K562 (cell line): ENCODE results near the gene CLCN4. TPM values are rescaled to one million over a fixed set of nuclear protein-coding genes. Genes with fewer than 3 reads are reported as not detected.

Experiments
- ATAC-seq: fragments of 200-7000 bp; cut with Tn5 transposase; 3 replicates; pipeline ENCODE4 v1.9.1; 2020; ENCODE audit warnings: moderate library complexity
- BruUV-seq: library from RNA; stranded (reverse); fragments of 400-500 nt; replicated peaks from 2 replicates; lab custom pipeline; 2021; lab: Mats Ljungman, UMichigan
- CTCF ChIA-PET: fragments of 300-600 bp; formaldehyde crosslinking; extraction: SDS; loops from one replicate; lab custom pipeline; 2021; ENCODE audit warnings: low intra/inter-chr PET ratio; lab: Yijun Ruan, JAX
- POLR2A ChIA-PET: fragments of 300-600, 350-650 bp; sonication (Branson Sonifier 250); formaldehyde crosslinking; extraction: SDS; loops from one replicate; lab custom pipeline; 2021; ENCODE audit warnings: antibody characterized with exemption, inconsistent platforms; lab: Yijun Ruan, JAX
- DNase-seq, 4 experiments: peaks; one replicate each; pipeline versions ENCODE4 v3.0.0 to v3.0.0-alpha.2; 2011 to 2018; ENCODE audit warnings: low spot score in 3 of 4, mixed read lengths in 3 of 4; ENCODE audit errors: extremely low read depth in 1 of 4
- FAIRE-seq: peaks from 2 replicates; lab custom pipeline; 2011; peaks lifted over from hg19 to GRCh38; lab: Jason Lieb, UNC
- H2AFZ ChIP-seq: 2 replicates; pipeline ENCODE4 v1.6.0; 2011; ENCODE audit warnings: low read depth, low read length, control low read depth, inconsistent platforms
- H3K27ac ChIP-seq: fragments of 200-600 bp; 3 replicates; pipeline ENCODE4 v1.8.0; 2011; ENCODE audit warnings: low read depth, mild to moderate bottlenecking, control low read depth, inconsistent platforms, low read length, moderate library complexity, mixed read lengths; ENCODE audit errors: extremely low read depth
- H3K27me3 ChIP-seq, 2 experiments: fragments of 300-600 bp in 1 of 2; 2 replicates in 1 of 2; 3 replicates in 1 of 2; pipeline versions ENCODE4 v1.6.0 to v1.8.0; 2011; ENCODE audit warnings: inconsistent platforms in 2 of 2, low read length in 2 of 2, mild to moderate bottlenecking in 1 of 2, mixed read lengths in 1 of 2, moderate library complexity in 1 of 2; ENCODE audit not compliant: control insufficient read depth in 2 of 2, insufficient read depth in 2 of 2
- H3K36me3 ChIP-seq: fragments of 300-600 bp; 3 replicates; pipeline ENCODE4 v1.8.0; 2011; ENCODE audit warnings: mild to moderate bottlenecking, low read length, inconsistent platforms; ENCODE audit not compliant: control insufficient read depth, insufficient read depth
- H3K4me1 ChIP-seq, 2 experiments: fragments of 200-600 bp in 1 of 2; replicated peaks in 1 of 2; 2 replicates in 1 of 2; 3 replicates in 1 of 2; pipeline versions ENCODE4 v1.5.1 to v1.8.0; 2011; ENCODE audit warnings: inconsistent platforms in 2 of 2, low read length in 2 of 2, mild to moderate bottlenecking in 1 of 2, mixed read lengths in 1 of 2, moderate library complexity in 1 of 2; ENCODE audit not compliant: control insufficient read depth in 2 of 2, insufficient read depth in 2 of 2
- H3K4me2 ChIP-seq: 2 replicates; pipeline ENCODE4 v1.6.1; 2011; ENCODE audit warnings: low read length, control low read depth, inconsistent platforms, mixed read lengths; ENCODE audit not compliant: insufficient read depth
- H3K4me3 ChIP-seq: fragments of 200-600 bp; sonication (generic), shearing (Covaris generic); 2 replicates; pipeline ENCODE4 v1.5.1; 2016; ENCODE audit warnings: control low read depth, inconsistent platforms
- H3K79me2 ChIP-seq: fragments of 200-600 bp; 3 replicates; pipeline ENCODE4 v1.8.0; 2011; ENCODE audit warnings: low read length, inconsistent platforms; ENCODE audit not compliant: control insufficient read depth, insufficient read depth
- H3K9ac ChIP-seq, 2 experiments: 2 replicates each; pipeline versions ENCODE4 v1.6.0 to v1.6.1; 2011; ENCODE audit warnings: low read depth in 2 of 2, low read length in 2 of 2, control low read depth in 1 of 2, inconsistent platforms in 1 of 2, mild to moderate bottlenecking in 1 of 2, mixed read lengths in 1 of 2; ENCODE audit not compliant: insufficient read depth in 1 of 2
- H3K9me1 ChIP-seq: one replicate; pipeline ENCODE4 v1.6.0; 2011; ENCODE audit warnings: inconsistent platforms, mild to moderate bottlenecking, low read length, moderate library complexity; ENCODE audit not compliant: control insufficient read depth, insufficient read depth
- H3K9me3 ChIP-seq: replicated peaks from 2 replicates; pipeline ENCODE4 v1.5.1; 2011; ENCODE audit warnings: low read depth, low read length, inconsistent platforms; ENCODE audit not compliant: control insufficient read depth, insufficient read depth
- H4K20me1 ChIP-seq: replicated peaks from 2 replicates; pipeline ENCODE4 v1.6.1; 2011; ENCODE audit warnings: low read length, inconsistent platforms, mixed read lengths; ENCODE audit not compliant: control insufficient read depth, insufficient read depth
- IRF2 ChIP-seq: sonication (generic); formaldehyde crosslinking; IDR thresholded peaks from 2 replicates; pipeline ENCODE4 v1.8.1; 2022; ENCODE audit warnings: mild to moderate bottlenecking, missing genetic modification reagents
- KLF1 ChIP-seq: fragments of 450-650 bp; IDR thresholded peaks from 2 replicates; pipeline ENCODE4 v1.6.1; 2016; ENCODE audit warnings: missing genetic modification characterization, missing compliant biosample characterization
- NR4A1 ChIP-seq, 2 experiments: fragments of 250-450 bp in 1 of 2; fragments of 450-650 bp in 1 of 2; sonication (Bioruptor Pico) in 1 of 2; IDR thresholded peaks; 2 replicates each; pipeline versions ENCODE4 v1.4.0 to v1.6.1; 2016 to 2020; ENCODE audit warnings: mild to moderate bottlenecking in 2 of 2, missing compliant biosample characterization in 1 of 2, missing genetic modification characterization in 1 of 2, moderate library complexity in 1 of 2
- POLR2B ChIP-seq: fragments of 450-650 bp; IDR thresholded peaks from 2 replicates; pipeline ENCODE4 v1.6.1; 2018; ENCODE audit warnings: low read depth; ENCODE audit not compliant: partially characterized antibody
- YBX1 ChIP-seq: fragments of 450-650 bp; IDR thresholded peaks from 2 replicates; pipeline ENCODE4 v1.7.1; 2016; ENCODE audit warnings: mild to moderate bottlenecking
- ZFPM2 ChIP-seq: fragments of 250-450 bp; sonication (Bioruptor Pico); IDR thresholded peaks from 2 replicates; pipeline ENCODE4 v1.5.1; 2022; ENCODE audit warnings: mild to moderate bottlenecking
- ZNF23 ChIP-seq: fragments of 250-450 bp; sonication (Bioruptor Pico); IDR thresholded peaks from 2 replicates; pipeline ENCODE4 v1.4.0; 2020; ENCODE audit warnings: mild to moderate bottlenecking
- ZNF586 ChIP-seq: fragments of 450-650 bp; formaldehyde crosslinking; conservative IDR thresholded peaks from 2 replicates; pipeline ENCODE4 v1.4.0; 2020; ENCODE audit warnings: mild to moderate bottlenecking, moderate library complexity
- WGBS: fragments of 100-300 bp; shearing (Covaris generic); methylation state at CpG from one replicate; pipeline ENCODE4 v1.1.6; 2016; ENCODE audit warnings: low coverage, mixed read lengths; ENCODE audit not compliant: insufficient coverage; ENCODE audit errors: missing lambda C conversion rate; 5-methylcytosine and 5-hydroxymethylcytosine counted together
- in situ Hi-C: fragments of 300-500 bp; cut with MboI; formaldehyde crosslinking; loops from 4 replicates; pipeline ENCODE4 v1.15.0; 2018; ENCODE audit warnings: inconsistent platforms, mixed read lengths
- intact Hi-C: fragments of 100-400 bp; cut with micrococcal nuclease; formaldehyde crosslinking; loops from 2 replicates; pipeline ENCODE4 v1.14.2; 2022
- polyA plus RNA-seq, 8 experiments: library from polyadenylated mRNA; depleted of rRNA in 4 of 8; stranded (reverse) in 5 of 8; unstranded in 3 of 8; fragments of >200 nt; fragmentation: Nextera tagmentation in 2 of 8; fragmentation: Illumina TruSeq in 1 of 8; extraction: Ambion mirVana in 2 of 8; extraction: Trizol in 1 of 8; gene quantifications; 2 replicates each; pipeline versions ENCODE4 v1.2.1 to v1.2.3, GENCODE V29; 2011 to 2014; ENCODE audit warnings: inconsistent platforms in 1 of 8, missing spikeins in 1 of 8
- total RNA-seq, 7 experiments: library from RNA; depleted of rRNA in 6 of 7; stranded (reverse); fragments of >200 nt in 6 of 7; fragmentation: Illumina TruSeq in 2 of 7; extraction: Trizol in 2 of 7; gene quantifications; 2 replicates each; pipeline versions ENCODE4 v1.2.1 to v1.2.3, GENCODE V29; 2011 to 2021; ENCODE audit warnings: low replicate concordance in 1 of 7

The CLCN4 gene
- total and polyA plus RNA-seq, 9 of the 15 experiments (the other 6 are each of a cell fraction or from before 2014, with no cell fraction given): 0.03 to 0.24 (median 0.10) TPM; not detected in 1

- Histone ChIP-seq H3K27ac (no peak overlapping the region), H2AFZ (no peak overlapping the region), H3K27me3 (no peaks in the 10 kb centered on the region; a peak in 1 of 5 replicates), H4K20me1 (no peaks in the 10 kb centered on the region), H3K36me3 (no peaks in the 10 kb centered on the region), H3K4me3 (no peak overlapping the region), H3K4me2 (no peak overlapping the region), H3K9me1 (peaks cover 2% of the 10 kb centered on the region), H3K9ac (no peak overlapping the region), H3K9me3 (no peaks in the 10 kb centered on the region), H3K79me2 (no peaks in the 10 kb centered on the region), H3K4me1 (peaks cover 37 to 52% of the 10 kb centered on the region in 2 experiments)
- FAIRE-seq (no peak), DNase-seq (no peak), ATAC-seq (no peak)
- BruUV-seq: no TSS peak
- TF ChIP-seq NR4A1 (CRISPR knock-in tag; IDR thresholded peaks at IDR 0.05) (no peak), NR4A1 (tag; IDR thresholded peaks at IDR 0.05) (no peak), ZNF586 (no peak), ZFPM2 (CRISPR knock-in tag) (no peak), POLR2B (no peak), IRF2 (CRISPR knock-in tag) (no peak), ZNF23 (no peak), YBX1 (no peak), KLF1 (no peak)
- no CpG with 5 or more reads among the region's 2 CpGs for WGBS
- ChIA-PET CTCF (interaction anchor here (0.6 kb wide), 1 partner anchor 189 kb away, joined by 4 read pairs; no protein-coding TSS in a partner anchor), POLR2A (no interaction called here)
- in situ Hi-C loops (no loop called here), intact Hi-C loops (no loop called here)
Observed at GRCh38 chrX:10163031-10163430, 6.3 kb downstream of the CLCN4 start.
